ENCODE data around the gene BAIAP2.

DNA sequence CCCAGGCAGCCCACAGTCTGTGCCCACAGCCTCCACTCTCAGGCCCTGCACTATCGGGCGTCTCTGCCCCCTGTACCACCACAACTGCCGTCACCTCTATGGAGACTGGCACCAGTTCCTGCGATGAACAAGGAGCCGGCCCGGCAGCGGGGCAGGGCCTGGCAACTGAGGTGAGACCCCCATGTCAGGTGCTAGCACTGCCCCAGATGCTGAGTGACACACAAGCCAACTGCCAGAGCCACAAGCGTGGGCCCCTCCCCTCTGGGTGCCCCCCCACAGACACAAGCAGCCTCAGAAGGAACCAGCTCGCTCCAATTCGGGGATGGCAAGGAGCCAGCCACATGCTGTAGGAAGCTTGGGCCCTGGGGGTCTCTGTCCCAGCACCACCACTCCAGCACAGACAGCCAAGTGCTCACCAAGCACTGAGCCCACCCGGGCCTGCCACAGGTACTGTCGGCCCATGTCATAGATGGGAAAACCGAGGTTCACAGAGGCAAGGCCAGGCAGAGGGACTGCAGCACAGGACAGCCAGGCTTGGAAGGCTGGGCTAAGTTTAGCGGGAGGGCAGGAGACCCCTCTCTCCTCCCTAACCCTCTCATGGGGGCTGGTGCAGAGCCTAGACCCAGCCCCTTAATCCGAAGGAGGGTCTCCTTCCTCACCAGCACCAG, 128.9 kb downstream of the BAIAP2 start:
- TF ChIP-seq, protein P1, sequence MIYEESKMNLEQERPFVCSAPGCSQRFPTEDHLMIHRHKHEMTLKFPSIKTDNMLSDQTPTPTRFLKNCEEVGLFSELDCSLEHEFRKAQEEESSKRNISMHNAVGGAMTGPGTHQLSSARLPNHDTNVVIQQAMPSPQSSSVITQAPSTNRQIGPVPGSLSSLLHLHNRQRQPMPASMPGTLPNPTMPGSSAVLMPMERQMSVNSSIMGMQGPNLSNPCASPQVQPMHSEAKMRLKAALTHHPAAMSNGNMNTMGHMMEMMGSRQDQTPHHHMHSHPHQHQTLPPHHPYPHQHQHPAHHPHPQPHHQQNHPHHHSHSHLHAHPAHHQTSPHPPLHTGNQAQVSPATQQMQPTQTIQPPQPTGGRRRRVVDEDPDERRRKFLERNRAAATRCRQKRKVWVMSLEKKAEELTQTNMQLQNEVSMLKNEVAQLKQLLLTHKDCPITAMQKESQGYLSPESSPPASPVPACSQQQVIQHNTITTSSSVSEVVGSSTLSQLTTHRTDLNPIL (CRISPR knock-in tag; IDR thresholded peaks at IDR 0.05; ENCODE audit: low read depth) = no peak
- no peak for TF ChIP-seq ZNF8 (CRISPR knock-in tag; IDR thresholded peaks at IDR 0.05)
